GM19025 (cell line): Measurements from ENCODE around the gene PTPRM.

Source experiments
- ATAC-seq: cut with Tn5 transposase; IDR thresholded peaks from one replicate; pipeline ENCODE4 v1.9.1; 2021; ENCODE audit warnings: mild to moderate bottlenecking, low read depth, moderate library complexity; ENCODE audit not compliant: unreplicated experiment

Gene PTPRM

DNA sequence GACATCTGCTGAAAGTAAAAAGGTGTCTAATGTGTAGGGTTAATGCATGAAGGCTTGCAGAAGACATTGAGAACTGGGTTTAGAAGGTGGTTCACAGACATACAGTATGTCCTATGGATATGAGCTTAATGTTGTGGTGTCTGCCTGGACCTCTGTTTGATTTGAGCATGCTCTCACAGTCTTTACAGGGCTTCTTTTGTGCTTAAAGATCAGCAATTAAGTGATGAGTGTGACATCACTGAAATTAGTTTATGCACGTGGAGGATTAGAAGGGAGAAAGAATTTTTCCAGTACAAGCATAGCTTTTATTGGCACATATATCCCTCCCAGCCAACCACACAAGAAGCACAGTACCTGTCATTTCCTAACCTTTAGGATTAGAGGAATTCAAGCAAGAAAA is 674.6 kb downstream of the PTPRM start:
- ATAC-seq, result no peak

DNA sequence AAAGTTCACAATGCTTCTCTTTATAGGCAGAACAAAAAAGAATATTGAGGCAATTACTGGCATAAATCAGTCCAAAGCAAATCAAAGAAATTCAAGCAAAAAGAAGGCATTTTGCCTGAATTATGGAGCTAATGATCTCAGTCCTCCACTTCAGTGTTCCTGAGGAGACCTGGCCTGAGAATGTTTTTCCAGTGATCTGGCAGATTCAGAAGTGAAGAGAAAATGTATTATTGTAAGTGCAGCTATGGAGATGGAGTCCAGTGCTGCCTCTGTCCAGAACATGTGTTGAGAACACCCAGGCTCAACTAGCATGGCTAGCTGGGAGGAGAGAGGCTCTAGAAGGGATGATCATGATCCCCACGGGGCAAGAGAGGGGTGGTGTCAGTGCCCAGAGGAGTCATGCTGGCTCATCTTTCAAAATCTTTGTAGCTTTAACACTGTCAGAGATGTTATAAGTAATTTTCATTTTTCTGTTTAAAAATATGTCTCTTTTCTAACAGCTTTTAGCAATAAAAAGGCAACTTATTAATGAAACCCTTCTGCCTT is 675.1 kb downstream of the PTPRM start:
- ATAC-seq, result no peak

DNA sequence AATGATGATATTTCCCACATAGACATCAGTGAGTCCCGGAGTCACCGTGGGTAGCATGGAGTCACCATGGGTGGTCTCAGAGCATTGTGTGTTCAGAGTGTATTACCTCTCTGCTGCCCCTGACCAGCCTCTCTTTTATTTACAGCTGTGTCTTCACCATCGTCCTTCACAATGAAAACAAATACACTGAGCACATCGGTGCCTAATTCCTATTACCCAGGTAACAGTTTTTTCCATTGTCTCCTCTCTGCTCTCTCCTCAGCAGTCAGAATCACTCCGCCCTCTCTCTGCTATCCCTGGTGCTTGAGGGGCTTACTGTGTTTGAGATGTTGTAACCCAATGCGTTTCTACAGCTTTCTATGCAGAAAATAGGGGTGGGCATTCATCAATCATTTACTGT is 680.6 kb downstream of the PTPRM start:
- ATAC-seq, result no peak

DNA sequence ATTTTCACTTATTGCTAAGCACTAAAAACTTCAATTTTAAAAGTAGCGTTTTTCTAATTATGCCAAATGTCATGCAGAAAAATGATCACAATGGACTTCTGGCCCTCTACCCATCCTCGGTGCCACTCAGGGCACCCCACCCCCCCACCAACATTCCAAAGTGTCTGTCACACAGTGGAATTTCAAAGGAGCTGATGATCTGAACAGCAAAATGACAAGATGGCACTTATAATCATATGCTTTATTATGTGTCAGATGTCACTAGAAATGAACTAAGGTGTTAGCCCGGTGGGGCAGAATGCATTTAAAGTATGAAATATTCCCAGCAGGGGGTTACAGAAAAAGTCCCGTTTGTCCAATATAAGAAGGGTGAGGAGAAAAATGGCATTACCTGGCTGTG is 681.5 kb downstream of the PTPRM start:
- ATAC-seq, result no peak

DNA sequence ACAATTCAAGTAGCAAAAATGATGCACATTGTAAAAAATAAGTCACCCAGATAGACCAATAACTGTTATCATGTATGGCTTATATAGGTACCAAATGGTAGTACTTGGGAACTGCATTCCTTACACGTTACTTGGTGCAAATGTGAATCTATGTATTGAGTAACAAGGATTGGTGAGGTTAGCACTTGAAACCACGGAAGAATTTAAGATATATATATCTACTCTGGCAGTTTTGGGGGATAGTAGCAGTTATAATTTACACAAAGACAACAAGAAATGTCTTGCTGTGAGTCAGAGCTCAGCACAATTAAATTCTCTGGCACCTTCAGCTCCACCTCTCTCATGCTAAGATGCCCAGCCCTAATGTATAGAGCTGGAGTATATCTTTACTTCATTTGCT is 682.7 kb downstream of the PTPRM start:
- ATAC-seq, result no peak

DNA sequence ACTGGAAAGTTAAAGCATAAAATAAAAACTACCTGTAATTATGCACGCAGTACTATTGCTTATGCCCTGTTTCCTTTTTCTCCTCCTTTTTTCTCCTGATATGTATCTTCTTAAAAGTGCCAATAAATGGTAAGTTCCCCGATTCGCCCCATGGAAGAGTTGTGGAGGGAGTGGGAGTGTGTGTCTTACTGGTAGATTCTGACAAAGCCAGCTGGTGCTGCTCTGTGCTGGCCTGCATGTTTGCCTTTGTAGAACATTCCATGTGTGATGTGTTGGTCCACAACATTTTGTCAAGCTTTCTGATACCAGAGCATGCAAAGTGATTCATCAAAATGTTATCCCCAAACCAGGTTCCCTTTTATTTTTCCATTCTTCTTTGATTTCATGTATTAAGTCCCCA is 685.3 kb downstream of the PTPRM start:
- no peak for ATAC-seq

DNA sequence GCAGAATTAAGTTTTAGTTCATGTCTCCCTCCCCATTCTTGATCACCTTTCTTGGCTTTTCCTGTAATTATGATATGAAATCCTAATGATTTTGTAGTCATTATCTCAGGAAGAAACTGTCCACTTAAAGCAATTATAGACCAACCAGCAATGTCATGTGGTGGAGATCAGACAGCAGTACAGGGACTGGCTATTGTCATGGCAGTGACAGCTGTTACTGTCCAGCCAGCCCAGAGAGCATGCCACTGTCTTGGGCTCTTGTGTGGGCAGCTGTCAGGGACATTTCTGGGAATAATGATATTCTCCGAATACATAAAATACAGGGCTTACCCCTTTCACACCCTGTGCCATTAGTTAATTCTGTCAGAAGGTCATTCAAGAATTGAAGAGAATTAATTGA is 686.8 kb downstream of the PTPRM start:
- no peak for ATAC-seq

DNA sequence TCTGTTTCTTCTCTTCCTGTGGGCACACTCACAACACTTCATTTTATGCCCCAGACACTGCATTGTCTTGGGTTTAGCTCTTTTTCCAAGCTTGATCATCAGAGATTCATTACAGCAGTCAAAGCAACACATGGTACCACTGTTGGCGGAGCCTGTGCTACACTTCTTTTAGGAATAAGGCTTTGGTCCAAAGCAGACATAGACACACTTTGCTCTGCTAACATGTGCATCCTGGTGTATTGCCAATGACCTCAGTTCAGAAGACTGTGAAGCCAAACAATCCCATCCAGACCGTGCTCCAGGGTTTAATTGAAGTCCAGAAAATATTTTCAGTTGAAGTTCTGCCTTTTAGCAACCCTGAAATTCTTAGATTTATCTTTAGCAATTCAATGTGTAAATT is 687.5 kb downstream of the PTPRM start:
- ATAC-seq, result no peak

DNA sequence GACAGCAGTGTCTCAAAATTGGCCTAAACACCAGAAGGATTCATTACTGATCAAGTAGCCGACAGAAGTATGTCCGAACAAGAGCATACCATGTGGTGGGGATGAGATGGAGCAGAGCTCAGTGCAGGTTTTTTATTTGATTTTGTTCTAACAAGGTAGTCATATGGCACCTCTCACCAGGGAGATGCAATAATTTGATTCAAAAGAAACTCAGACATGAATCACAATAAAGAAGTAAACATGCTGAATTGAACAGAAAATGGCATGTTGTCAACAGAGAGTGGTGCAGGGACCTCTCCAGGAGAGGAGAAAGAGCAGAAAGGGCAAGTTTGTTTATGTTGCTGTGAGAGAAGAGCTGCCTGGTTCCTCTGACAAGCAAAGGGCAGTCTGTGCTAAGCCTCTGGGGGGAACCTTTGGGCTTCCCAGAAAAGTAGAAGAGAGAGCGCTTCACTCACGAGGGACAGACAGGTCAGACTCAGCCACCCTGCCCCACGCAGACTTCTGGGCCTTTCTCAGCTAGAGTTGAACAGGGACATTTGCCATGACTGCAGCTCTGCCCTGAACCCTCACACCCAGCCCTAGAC is 690.8 kb downstream of the PTPRM start:
- no peak for ATAC-seq

DNA sequence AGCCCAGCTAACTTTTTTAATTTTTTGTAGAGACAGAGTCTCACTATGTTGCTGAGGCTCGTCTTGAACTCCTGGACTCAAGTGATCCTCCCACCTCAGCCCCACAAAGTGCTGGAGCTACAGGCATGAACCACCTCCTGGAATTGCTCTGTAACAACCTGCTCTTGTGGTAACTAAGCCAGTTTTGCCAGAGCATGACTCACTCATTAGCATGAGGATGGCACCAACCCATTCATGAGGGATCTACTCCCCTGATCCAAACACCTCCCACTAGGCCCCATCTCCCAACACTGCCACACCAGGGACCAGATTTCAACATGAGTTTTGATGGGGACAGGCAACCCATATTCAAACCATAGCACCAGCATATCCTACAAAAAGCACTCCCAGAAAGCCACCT is 693.2 kb downstream of the PTPRM start:
- no peak for ATAC-seq

DNA sequence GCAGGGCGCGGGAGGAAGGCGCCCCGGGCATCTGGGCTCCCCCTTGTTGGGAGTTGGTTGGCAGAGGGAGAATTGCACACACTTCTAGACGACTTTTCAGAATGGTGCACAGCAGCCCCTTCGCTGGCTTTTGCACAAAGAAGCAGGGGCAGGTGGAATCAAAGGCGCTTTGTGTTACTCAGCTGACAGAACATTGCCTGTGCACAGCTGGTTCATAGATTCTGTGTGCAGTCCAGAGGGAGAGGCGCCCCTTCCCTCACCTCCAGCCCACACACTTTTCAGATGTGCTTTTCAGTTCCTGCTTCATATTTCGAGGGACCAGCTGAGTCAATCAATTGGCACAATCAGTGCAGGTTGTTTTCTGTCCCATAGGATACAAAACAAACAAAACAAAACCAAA is 693.7 kb downstream of the PTPRM start:
- ATAC-seq, result peak; percentile 62

DNA sequence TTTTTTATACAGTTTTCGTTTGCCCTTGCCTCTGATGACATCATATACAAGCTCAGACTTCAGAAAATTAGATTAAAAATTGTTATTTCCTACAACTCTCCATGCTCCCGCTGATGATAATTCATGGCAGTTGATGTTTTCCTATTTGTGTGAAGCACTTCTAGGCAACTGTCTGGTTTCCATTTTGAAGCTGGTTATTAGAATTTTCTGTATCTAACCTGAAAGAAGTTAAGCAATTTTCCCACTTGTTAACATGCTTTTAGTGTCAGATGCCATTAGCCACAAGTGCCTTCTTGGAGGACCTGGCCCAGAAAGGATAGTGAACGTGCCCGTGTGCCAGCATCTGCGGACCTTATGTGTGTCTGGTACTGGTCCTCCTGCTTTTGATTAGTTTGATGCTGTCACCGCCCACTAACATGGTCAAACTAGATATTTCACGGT is 694.6 kb downstream of the PTPRM start:
- ATAC-seq, result no peak

DNA sequence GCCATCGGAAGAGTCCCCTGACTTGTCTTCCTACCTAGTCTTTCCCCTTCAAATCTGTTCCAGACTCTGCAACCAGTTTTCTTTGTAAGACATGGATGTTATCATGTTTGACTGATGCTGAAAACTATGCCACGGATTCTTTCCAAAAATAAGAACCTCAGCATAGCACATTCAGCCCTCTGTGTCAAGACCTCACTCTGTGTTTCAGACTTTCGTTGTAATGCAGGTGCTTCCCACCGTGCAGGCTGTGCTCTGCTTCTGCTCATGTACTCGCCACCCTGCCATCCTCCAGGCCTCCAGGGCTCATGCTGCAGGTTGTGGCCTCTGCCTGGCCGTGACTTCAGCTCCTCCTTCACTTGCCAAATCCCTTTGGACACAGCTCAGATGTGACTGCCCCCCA is 695.1 kb downstream of the PTPRM start:
- no peak for ATAC-seq

DNA sequence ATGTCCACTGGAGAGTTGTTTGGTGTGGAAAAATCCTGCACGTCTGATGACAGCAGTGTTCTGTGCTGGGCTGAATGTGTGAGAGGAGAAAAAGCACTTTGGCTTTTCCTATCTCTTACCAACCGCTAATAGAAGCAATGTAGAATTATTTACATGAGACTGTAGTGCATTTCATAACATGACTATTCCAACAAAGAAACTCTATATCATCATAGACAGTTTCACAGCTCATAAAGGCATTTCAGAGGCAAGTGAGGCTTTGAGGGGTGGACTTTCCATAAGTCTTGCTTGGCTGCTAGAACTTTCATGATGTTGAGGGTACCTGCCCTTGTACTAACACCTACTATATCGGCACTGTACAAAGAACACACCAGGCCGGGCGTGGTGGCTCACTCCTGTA is 697.0 kb downstream of the PTPRM start:
- no peak for ATAC-seq

DNA sequence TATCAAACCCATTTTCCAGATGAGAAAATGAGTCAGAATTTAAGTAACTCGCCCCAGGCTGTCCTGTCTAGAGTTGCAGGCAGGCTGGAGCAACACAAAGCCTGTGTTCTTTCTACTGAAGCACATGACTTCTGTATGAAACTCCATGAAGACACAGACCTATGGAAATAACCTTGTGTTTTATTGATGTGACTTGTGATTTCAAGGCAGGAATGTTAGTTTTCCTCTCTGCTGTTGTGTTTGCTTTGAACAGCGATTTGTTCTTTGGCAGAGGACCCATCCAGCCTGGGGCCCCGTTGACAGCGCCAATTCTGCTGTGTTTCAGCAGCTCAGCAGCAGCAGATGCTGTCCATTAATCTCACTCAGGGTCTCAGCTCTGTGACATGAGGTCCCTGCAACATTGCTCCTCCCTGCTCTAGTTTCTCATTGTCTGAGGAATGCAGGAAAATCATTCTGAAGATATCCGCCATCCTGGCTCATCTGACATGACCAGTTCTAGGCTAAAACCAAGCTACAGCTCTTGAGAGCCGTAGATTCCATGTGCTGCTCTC is 697.8 kb downstream of the PTPRM start:
- ATAC-seq, result no peak

DNA sequence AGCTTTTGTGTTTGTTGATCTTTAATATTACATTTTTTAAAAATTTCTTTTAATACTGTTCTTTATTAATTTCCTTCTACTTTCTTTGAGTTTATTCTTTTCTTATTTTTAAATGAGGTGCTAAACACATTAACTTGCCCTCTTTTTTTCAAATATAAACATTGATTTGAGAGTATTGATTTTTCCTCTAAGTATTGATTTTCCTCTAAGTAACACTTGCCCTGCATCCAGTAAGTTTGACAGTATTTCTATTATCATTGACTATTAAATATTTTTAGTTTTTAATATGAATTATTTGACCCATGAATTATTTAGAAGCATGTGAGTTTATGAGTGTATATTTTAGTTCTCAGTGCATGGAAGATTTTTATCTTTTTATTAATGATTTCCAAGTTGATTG is 705.1 kb downstream of the PTPRM start:
- ATAC-seq, result no peak

DNA sequence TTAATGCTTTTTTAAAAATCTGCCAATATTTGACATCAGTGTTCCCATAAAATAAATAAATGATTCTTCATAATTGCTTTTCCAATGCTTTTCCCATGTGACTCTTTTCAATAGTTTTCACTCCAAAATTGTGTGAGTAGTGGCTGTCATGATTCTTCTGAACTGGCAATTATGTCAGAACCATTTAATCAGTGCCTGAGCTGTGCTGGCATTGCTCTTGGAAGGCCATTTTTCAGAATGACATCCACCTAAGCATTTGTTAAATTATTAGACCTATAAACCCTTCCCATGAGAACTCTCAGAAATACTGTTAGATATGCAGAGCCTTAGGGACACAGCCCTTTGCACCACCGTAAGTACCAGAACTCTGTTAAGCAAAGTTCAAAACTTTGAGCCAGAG is 707.3 kb downstream of the PTPRM start:
- no peak for ATAC-seq

DNA sequence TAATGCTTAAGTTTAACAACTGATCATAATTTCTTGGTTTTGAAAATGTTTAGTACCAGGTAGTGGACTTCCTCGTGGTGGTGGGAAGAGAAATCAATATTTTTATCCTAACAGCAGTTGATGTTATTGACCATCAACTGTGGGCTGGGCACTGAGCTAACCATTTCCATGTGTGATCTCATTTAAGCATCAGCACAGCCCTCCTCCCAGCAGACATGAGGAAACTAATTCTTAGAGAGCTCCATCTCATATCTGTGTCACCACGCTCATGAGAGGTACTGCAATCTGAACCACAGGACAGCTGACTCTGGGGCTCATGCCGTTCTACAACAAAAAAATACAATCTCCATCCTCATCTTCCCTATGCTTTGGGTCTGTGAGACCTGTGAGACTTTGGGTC is 709.3 kb downstream of the PTPRM start:
- no peak for ATAC-seq

DNA sequence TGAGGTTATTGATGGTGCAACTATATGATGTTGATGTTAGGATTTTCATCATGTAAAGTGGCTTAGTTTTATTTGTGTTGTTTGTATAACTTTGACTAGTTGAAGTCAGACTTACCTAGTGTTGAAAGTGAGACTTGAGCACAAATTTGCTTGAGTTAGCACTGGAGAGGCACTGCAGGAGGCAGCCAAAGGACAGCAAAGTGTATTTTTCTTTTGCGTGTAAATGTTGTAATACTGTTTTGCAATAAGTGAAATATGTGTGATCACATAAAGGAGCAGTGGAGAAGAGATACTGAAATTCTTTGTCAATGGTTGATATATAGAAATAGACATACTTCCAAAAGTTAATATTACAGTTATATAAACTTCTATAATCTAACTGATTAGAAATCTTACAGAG is 710.2 kb downstream of the PTPRM start:
- ATAC-seq, result no peak

DNA sequence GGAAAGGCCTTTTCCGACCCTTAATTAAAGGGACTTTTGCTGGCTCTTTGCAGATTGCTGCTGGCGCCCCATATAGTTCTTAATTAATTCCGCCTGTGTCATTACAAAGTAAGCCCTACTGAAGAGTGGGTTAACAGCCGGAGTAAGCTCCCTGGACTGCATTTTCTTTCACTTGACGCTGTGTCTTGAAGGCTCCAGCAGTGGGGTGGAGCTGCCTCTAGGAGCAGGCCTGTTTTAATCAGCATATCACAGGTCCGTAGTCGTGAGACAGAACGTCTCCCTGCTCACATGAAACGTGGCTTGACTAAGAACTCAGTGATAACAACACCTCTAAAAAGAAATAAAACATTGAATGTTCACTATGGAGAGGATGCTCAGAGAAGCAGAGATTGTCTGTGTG is 712.2 kb downstream of the PTPRM start:
- no peak for ATAC-seq

DNA sequence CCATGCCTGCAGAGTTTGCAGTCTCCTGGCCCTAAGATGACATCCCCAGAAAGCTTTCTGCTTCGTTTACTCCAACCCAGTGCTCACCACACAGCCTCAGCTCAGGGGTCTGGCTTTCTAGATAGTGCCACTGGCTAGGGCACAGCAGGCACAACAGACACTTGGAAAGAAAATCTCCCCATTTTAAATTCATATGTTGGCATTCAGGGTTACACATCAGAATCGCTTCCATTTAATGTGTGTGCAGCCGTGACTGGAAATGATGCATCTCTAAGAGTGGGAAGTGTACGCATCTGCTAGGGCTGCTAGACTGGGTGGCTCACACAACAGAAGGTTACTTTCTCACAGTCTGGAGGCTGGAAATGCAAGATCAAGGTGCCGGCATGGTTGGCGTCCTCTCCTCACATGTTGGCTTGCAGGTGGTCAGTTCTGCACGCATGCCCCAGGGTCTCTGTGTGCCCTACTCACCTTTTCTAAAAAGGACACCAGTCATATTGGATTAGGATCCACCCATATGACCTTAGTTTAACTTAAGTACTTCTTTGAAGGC is 712.7 kb downstream of the PTPRM start:
- no peak for ATAC-seq

DNA sequence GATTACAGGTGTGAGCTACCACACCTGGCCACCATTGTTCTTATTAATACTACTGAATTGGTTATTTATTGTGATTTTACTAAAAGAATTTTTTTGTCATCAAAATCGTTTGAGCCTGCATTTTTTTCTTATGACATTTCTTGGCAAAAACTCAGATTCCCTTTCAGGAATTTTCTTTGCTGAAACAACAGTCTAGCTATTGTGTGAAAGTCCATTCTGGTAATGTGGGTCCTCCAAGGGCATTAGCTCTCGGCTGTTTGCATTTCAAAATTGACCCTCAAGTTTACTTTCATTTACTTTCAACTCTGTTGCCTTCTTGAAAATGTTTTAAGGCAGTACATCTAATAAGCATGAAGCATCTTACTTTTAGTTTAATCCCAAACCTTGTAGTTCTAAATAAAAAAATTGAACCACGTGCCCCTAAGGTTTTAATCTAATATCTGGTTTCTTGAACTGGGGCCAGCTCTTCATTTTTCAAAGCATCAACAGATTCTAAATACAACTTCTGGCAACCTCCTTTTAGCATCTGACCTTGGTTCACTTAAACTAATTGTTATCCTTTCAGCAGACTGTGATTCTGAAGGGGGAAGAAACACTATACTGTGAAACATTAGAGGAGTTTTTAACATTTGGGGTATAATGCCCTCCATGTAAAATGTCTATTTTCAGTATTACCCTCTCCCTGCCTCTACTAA is 716.9 kb downstream of the PTPRM start:
- no peak for ATAC-seq
